Upper lobe of right lung (tissue), 1 donor: ENCODE results near the gene PTPRN2. TPM values are rescaled to one million over a fixed set of nuclear protein-coding genes. Genes with fewer than 3 reads are reported as not detected.

ENCODE experiments used
- ATAC-seq: fragments of 200-7000 bp; cut with Tn5 transposase; one replicate; pipeline ENCODE4 v1.9.1; 2020; ENCODE audit warnings: mild to moderate bottlenecking, moderate library complexity
- DNase-seq: peaks from one replicate; pipeline ENCODE4 v3.0.0-alpha.2; 2020
- H3K27ac ChIP-seq: fragments of 200-600 bp; one replicate; pipeline ENCODE4 v1.8.0; 2022
- H3K27me3 ChIP-seq: fragments of 200-600 bp; one replicate; pipeline ENCODE4 v1.8.0; 2022; ENCODE audit warnings: mild to moderate bottlenecking
- H3K36me3 ChIP-seq: fragments of 200-600 bp; one replicate; pipeline ENCODE4 v1.8.0; 2022
- H3K4me1 ChIP-seq: fragments of 200-600 bp; one replicate; pipeline ENCODE4 v1.8.0; 2022
- H3K4me3 ChIP-seq: fragments of 200-600 bp; one replicate; pipeline ENCODE4 v1.8.0; 2022; ENCODE audit warnings: mild to moderate bottlenecking
- H3K9me3 ChIP-seq: fragments of 200-600 bp; one replicate; pipeline ENCODE4 v1.8.0; 2022
- intact Hi-C: fragments of 100-400 bp; cut with DNase I; formaldehyde crosslinking; loops from one replicate; pipeline ENCODE4 v1.11.0; 2022
- total RNA-seq: library from RNA; stranded (reverse); fragmentation: NEBNext Ultra II Directional; extraction: Animal tissue kit (Norgen Biotek cat#: 25700); gene quantifications from one replicate; pipeline ENCODE4 v1.2.1, GENCODE V29; 2021
- TF ChIP-seq, protein P1 (sequence below): fragments of 200-600 bp; IDR thresholded peaks from one replicate; pipeline ENCODE4 v1.8.0; 2022; ENCODE audit warnings: antibody characterized with exemption
- donor health status: DM: no; HTN: yes; CAD: no; lungs with severe emphysema.

Gene PTPRN2
- total RNA-seq, 1 donor from 2014 or later, result 4.9 TPM

DNA sequence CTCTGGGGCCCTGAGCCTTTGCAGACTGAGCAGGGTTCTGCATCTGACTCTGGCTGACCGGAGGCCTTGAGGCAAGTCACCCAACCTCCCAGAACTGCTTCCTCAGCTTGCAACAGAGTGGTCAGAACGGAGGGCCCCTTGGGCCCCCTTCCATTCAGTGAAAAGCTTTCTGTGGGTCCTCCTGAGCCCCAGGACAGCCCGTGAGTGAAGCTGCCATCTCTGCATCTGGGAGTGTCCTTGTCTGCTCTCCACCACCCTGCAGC lies 1026.2 kb downstream of the PTPRN2 start:
- DNase-seq, result no peak
- intact Hi-C loops, result no loop called here
- Histone ChIP-seq H3K4me1 (no peaks in the 10 kb centered on the region), H3K27me3 (no peaks in the 10 kb centered on the region), H3K9me3 (no peaks in the 10 kb centered on the region), H3K27ac (no peak overlapping the region), H3K4me3 (no peak overlapping the region), H3K36me3 (no peaks in the 10 kb centered on the region)
- ATAC-seq, result no peak
- TF ChIP-seq, protein P1, sequence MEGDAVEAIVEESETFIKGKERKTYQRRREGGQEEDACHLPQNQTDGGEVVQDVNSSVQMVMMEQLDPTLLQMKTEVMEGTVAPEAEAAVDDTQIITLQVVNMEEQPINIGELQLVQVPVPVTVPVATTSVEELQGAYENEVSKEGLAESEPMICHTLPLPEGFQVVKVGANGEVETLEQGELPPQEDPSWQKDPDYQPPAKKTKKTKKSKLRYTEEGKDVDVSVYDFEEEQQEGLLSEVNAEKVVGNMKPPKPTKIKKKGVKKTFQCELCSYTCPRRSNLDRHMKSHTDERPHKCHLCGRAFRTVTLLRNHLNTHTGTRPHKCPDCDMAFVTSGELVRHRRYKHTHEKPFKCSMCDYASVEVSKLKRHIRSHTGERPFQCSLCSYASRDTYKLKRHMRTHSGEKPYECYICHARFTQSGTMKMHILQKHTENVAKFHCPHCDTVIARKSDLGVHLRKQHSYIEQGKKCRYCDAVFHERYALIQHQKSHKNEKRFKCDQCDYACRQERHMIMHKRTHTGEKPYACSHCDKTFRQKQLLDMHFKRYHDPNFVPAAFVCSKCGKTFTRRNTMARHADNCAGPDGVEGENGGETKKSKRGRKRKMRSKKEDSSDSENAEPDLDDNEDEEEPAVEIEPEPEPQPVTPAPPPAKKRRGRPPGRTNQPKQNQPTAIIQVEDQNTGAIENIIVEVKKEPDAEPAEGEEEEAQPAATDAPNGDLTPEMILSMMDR, result no peak

DNA sequence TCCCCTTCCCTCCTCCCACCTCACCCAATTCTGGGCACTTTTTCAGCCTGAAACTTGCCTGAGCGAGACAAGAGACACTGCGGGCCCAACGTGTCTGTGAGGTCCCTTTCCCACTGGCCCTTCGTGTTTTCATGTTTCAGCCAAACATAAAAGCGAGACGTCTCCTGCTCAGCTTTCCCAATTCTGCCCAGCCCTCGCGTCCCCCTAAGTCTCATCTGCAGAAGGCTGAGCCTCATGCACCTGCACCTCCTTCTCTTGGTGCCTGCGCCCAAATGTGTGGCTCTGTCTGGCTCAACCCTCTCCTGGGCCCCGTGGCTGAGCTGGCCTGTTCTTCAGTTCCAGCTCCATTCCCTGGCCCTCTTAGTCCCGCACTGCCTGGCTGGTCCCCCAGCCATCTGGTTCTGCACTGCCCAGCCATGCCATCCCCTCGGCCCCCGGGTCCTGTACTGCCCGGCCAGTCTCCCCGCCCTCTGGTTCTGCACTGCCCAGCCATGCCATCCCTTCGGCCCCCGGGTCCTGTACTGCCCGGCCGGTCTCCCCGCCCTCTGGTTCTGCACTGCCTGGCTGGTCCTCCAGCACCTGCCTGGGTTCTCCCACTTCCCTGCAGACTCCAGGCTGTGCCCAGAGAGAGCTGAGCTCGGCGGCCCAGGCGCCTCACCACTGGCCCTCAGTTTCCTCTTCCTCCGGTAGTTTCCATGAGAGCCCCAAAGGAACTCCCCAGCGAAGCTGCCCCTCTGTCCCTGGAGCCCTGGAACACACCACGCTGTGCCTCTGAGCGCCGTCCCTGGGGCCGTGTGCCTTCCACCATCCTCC lies 1026.7 kb downstream of the PTPRN2 start:
- Histone ChIP-seq H3K4me3 (no peak overlapping the region), H3K36me3 (no peaks in the 10 kb centered on the region), H3K4me1 (no peaks in the 10 kb centered on the region), H3K27me3 (no peaks in the 10 kb centered on the region), H3K9me3 (no peaks in the 10 kb centered on the region), H3K27ac (no peak overlapping the region)
- no peak for ATAC-seq
- intact Hi-C loops, result no loop called here
- DNase-seq, result no peak
- TF ChIP-seq, protein P1, result no peak

DNA sequence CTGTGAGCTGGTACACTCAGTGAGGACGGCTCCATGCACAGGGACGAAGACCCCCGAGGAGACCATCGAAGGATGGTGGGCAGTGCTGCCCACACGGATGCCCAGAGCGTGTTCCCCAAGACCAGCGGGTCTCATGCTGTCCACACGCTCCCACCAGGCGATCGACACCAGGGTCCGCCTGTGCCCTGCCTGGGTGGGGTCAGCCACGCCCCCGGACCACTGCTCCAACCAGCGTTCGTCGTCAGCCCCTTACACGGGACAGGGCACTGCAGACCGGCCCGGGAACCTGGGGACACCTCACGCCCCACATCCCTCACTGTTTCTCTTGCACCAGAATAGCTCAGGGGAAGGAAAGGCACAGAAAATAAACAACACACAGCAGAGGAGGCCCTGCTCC lies 1027.4 kb downstream of the PTPRN2 start:
- no peaks in the 10 kb centered on the region for H3K27me3 ChIP-seq
- H3K4me3 ChIP-seq, result no peak overlapping the region
- no peak for ATAC-seq
- no peaks in the 10 kb centered on the region for H3K4me1 ChIP-seq
- H3K9me3 ChIP-seq, result no peaks in the 10 kb centered on the region
- TF ChIP-seq, protein P1, result no peak
- H3K36me3 ChIP-seq, result no peaks in the 10 kb centered on the region
- peak; percentile 61 for DNase-seq
- H3K27ac ChIP-seq, result no peak overlapping the region
- intact Hi-C loops, result no loop called here

DNA sequence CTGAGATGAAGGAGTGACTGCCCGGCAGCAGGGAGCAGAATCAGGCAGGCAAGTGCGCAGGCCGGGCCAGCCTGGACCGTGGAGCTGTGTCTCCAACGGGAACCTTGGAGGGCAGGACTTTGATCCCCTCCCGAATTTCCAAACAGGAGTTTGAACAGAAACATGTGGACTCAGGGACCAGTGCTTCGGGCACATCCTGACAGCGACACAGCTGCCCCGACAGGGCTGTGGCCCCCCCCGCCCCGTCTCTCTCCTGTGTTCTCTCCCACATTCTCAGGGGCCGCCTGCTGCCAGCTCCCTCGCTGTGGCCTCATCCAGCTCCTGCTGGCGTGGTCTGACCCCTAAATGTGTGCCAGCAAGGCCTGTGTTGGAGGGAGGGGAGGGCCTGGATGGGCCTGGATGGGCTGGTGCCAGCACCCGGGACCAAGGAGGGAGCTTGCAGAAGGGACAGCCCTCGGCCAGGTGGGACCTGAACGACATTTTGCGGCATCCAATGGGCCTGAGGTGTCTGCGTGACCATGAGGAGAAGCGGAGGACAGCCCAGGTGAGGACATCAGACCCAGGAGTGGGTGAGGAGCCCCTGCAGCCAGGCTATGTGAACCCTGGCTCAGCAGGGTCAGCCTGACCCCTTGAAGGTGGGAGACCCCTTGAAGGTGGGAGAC lies 1027.9 kb downstream of the PTPRN2 start:
- H3K4me3 ChIP-seq, result no peak overlapping the region
- intact Hi-C loops, result no loop called here
- DNase-seq, result peak; percentile 52
- no peak for ATAC-seq
- TF ChIP-seq, protein P1, result no peak
- H3K27ac ChIP-seq, result no peak overlapping the region
- H3K27me3 ChIP-seq, result no peaks in the 10 kb centered on the region
- H3K9me3 ChIP-seq, result no peaks in the 10 kb centered on the region
- H3K4me1 ChIP-seq, result no peaks in the 10 kb centered on the region
- H3K36me3 ChIP-seq, result no peaks in the 10 kb centered on the region

DNA sequence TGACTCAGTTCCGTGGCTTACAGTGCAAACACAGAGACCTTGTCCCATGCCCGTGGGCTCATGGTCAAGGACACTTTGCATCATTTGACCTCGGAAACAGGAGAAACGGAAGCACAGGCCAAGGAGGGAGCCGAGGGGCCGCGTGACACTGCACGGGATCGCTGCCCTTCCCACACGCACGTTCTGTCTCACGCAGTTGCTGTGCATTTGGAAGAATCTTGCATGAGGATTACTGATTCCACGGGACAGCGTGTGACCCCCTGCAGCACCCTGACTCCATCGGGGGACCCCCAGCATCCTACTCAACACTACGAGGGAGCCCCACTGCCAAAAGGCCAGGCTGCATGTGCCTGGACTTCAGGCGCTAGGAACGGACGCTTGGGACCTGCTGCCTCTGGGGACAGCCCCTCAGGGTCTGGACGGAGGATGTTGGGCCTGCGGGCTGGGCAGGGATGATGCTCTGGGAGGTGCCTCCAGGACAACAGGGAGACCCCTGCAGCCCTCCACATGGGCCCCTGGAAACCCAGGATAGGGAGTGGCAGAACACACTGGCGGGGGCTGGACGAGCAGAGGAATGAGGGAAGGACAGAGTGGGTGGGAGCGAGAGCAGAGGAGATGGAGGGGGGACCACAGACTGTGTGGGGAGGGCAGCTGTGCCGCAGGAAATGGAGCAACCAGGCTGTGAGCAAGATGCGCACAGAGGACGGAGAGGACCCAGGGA lies 1028.6 kb downstream of the PTPRN2 start:
- intact Hi-C loops, result no loop called here
- Histone ChIP-seq H3K27me3 (no peaks in the 10 kb centered on the region), H3K4me1 (no peaks in the 10 kb centered on the region), H3K36me3 (no peaks in the 10 kb centered on the region), H3K9me3 (no peaks in the 10 kb centered on the region), H3K4me3 (no peak overlapping the region), H3K27ac (no peak overlapping the region)
- TF ChIP-seq, protein P1, result no peak
- ATAC-seq, result no peak
- DNase-seq, result peak; percentile 45
